ENCODE data around the gene PADI2. TPM values are rescaled to one million over a fixed set of nuclear protein-coding genes. Genes with fewer than 3 reads are reported as not detected.

PADI2 gene
- total RNA-seq, 1 donor from 2014 or later: 3.5 TPM

DNA sequence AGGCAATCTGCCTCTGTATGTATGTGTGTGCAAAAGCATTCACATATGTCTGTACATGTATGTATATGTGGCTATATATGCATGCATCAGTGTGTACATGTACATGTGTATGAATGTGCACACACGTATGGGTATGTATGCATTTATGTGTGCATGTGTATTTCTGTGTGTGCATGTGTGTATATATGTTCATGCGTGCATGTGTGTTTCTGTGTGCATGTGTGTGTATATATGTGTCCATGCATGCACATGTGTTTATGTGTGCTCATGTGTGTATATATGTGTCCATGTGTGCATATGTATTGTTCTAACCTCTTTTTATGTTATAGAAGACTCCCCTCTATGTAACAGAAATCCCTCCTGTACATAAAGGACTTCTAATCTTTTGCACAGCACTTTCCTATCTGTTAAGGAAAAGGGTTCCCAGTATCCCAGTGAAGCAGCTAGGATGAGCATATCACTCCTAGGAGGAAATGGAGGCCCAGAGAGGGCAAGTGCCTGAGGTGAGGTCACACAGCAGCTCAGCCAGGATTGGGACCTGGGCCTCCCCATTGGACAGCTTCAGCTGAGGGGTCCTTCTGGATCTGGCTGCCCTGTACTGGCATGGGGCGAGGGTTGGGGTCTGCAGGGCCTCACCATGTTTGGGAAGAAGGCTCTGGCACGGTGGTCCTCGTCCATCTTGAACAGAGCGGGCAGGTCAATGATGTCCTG lies 49.6 kb downstream of the PADI2 start:
- no peaks in the 10 kb centered on the region for H3K4me1 Mint-ChIP-seq (ENCODE audit: unreplicated experiment)
- H3K36me3 Mint-ChIP-seq: no peaks in the 10 kb centered on the region
- no peak for DNase-seq (ENCODE audit: extremely low spot score, unreplicated experiment)
- TF ChIP-seq, protein P1, sequence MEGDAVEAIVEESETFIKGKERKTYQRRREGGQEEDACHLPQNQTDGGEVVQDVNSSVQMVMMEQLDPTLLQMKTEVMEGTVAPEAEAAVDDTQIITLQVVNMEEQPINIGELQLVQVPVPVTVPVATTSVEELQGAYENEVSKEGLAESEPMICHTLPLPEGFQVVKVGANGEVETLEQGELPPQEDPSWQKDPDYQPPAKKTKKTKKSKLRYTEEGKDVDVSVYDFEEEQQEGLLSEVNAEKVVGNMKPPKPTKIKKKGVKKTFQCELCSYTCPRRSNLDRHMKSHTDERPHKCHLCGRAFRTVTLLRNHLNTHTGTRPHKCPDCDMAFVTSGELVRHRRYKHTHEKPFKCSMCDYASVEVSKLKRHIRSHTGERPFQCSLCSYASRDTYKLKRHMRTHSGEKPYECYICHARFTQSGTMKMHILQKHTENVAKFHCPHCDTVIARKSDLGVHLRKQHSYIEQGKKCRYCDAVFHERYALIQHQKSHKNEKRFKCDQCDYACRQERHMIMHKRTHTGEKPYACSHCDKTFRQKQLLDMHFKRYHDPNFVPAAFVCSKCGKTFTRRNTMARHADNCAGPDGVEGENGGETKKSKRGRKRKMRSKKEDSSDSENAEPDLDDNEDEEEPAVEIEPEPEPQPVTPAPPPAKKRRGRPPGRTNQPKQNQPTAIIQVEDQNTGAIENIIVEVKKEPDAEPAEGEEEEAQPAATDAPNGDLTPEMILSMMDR (conservative IDR thresholded peaks at IDR 0.05): no peak
- H3K27ac Mint-ChIP-seq: no peak overlapping the region
- H3K9me3 Mint-ChIP-seq: no peaks in the 10 kb centered on the region
- H3K27me3 Mint-ChIP-seq: no peaks in the 10 kb centered on the region
- no peak overlapping the region for H3K4me3 Mint-ChIP-seq

DNA sequence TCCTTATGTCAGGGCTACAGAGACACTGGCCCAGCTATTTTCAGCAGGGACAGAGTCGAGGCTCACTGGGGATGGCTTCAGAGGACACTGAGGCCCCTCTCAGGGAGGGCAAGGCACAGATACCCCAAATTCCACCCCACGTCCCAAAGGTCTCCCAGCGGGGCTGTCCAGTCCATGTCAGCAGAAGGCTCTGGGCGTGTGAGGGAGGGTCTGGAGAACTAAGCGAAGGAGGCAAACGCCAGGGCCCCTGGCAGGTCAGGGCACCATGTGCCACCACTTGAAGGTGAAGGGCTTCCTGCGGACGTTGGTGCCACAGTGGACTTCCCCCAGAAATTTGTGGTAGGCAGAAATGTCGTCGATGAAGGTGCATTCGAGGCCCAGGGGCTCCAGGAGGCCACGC lies 50.5 kb downstream of the PADI2 start:
- H3K36me3 Mint-ChIP-seq: no peaks in the 10 kb centered on the region
- DNase-seq (ENCODE audit: extremely low spot score, unreplicated experiment): no peak
- H3K4me1 Mint-ChIP-seq (ENCODE audit: unreplicated experiment): no peaks in the 10 kb centered on the region
- no peaks in the 10 kb centered on the region for H3K9me3 Mint-ChIP-seq
- no peaks in the 10 kb centered on the region for H3K27me3 Mint-ChIP-seq
- no peak overlapping the region for H3K4me3 Mint-ChIP-seq
- TF ChIP-seq, protein P1 (conservative IDR thresholded peaks at IDR 0.05): no peak
- no peak overlapping the region for H3K27ac Mint-ChIP-seq

DNA sequence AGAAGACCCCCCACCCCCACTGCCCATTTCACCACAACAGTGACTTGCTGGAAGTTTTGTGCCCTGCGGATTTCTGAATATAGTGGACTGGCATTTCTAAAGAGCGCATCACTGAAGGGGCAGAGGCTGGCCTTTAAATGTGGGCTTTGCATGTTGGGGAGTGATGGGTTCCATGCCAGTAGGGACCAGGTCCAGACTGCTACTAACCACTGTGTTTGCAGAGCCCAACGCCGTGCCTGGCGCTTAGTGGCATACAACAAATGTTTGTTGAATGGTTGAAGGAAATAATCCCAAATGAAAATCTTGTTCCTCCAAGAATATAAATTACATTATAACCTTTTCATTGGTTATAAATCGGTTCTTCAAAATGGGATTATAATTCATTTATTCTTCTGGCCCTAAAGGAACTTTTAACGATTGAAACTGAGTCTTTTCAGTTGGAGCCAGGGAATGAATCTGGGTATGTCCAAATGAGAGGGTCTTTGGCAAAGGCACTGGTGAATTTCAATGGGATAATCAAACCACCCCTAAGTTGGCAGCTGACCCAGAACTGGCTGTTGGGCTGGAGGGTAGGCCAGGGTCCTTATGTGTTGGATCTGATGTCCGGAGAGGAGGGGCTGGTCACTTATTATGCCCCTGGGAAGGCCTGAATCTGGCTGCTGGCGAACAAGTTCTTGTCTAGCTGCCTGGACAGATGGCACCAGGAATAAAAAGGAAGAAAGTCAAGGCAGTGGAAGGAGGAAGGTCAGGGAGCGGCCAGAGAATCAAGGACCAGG lies 51.6 kb downstream of the PADI2 start:
- Mint-ChIP-seq H3K27ac (no peak overlapping the region), H3K36me3 (no peaks in the 10 kb centered on the region), H3K4me3 (no peak overlapping the region), H3K27me3 (no peaks in the 10 kb centered on the region), H3K9me3 (no peaks in the 10 kb centered on the region), H3K4me1 (ENCODE audit: unreplicated experiment) (no peaks in the 10 kb centered on the region)
- DNase-seq (ENCODE audit: extremely low spot score, unreplicated experiment): no peak
- TF ChIP-seq, protein P1 (conservative IDR thresholded peaks at IDR 0.05): no peak

DNA sequence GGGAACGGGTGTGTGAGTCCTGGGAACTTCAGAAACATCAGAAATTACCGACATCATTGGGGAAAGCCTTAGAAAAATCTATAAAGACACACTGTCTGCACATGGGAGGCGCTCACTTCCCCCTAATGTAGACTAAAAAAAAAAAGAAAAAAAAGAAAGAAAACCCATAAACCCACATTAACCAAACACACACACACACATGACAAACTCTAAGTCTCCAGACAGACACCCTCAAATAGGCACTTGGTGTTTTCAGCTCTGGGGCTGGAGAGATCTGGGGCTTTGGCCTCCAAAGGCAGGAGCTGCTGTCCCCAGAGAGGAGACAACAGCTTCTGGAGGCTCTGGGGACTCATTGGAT lies 52.2 kb downstream of the PADI2 start:
- H3K4me3 Mint-ChIP-seq: no peak overlapping the region
- no peak for DNase-seq (ENCODE audit: extremely low spot score, unreplicated experiment)
- no peak overlapping the region for H3K27ac Mint-ChIP-seq
- H3K27me3 Mint-ChIP-seq: no peaks in the 10 kb centered on the region
- TF ChIP-seq, protein P1 (conservative IDR thresholded peaks at IDR 0.05): no peak
- H3K4me1 Mint-ChIP-seq (ENCODE audit: unreplicated experiment): peaks cover 3% of the 10 kb centered on the region
- no peaks in the 10 kb centered on the region for H3K9me3 Mint-ChIP-seq
- no peaks in the 10 kb centered on the region for H3K36me3 Mint-ChIP-seq

DNA sequence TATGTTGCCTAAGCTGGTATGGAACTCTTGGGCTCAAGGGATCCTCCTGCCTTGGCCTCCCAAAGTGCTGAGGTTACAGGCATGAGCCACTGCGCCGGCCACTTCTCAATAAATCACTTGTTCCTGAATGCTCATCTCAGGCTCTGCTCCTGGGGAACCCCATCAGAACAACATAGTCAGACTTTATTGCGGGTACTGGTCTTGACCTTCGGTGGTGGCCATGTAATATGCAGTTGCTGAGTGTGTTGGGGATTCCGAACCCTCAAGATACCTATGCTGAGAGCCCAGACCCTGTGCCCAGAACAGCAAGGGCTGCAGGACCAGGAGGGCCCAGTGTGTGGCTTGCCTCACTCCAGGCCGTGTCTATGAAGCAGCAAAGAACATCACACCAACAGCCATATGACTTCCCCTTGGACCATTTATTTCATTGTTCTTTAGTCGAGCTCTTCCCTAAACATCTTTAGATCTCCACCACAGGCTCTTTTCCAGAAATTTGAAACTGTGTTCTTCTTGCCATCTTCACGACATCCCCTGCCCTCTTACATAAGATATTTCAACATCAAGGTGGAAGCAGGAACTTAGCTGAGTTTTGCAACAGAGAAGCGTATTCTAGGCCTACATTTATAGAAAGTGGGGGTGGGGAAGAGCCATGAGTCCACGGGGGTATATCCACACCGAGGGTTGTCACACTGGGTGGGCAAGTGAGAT lies 52.7 kb downstream of the PADI2 start:
- H3K9me3 Mint-ChIP-seq: no peaks in the 10 kb centered on the region
- H3K4me3 Mint-ChIP-seq: no peak overlapping the region
- DNase-seq (ENCODE audit: extremely low spot score, unreplicated experiment): no peak
- TF ChIP-seq, protein P1 (conservative IDR thresholded peaks at IDR 0.05): no peak
- H3K36me3 Mint-ChIP-seq: no peaks in the 10 kb centered on the region
- H3K27me3 Mint-ChIP-seq: no peaks in the 10 kb centered on the region
- H3K4me1 Mint-ChIP-seq (ENCODE audit: unreplicated experiment): peaks cover 8% of the 10 kb centered on the region
- H3K27ac Mint-ChIP-seq: no peak overlapping the region
